ENCODE data around the gene ZC3H18.

Gene ZC3H18

GRCh38 chr16:88623858-88624257 is 53.7 kb downstream of the ZC3H18 start:
- no peak for DNase-seq (ENCODE audit: low spot score)

- DNase-seq (ENCODE audit: low spot score) = no peak
These were observed 54.3 kb downstream of the ZC3H18 start for GRCh38 chr16:88624481-88624880.

GRCh38 chr16:88624977-88625576 is 54.9 kb downstream of the ZC3H18 start:
- no peak for DNase-seq (ENCODE audit: low spot score)

GRCh38 chr16:88626646-88627045 is 56.4 kb downstream of the ZC3H18 start:
- no peak for DNase-seq (ENCODE audit: low spot score)

GRCh38 chr16:88627531-88628411 is 57.6 kb downstream of the ZC3H18 start:
- DNase-seq (ENCODE audit: low spot score) = no peak

- DNase-seq (ENCODE audit: low spot score) = no peak
These were observed 58.3 kb downstream of the ZC3H18 start for GRCh38 chr16:88628512-88628974.

GRCh38 chr16:88629835-88630234 is 59.6 kb downstream of the ZC3H18 start:
- DNase-seq (ENCODE audit: low spot score) = no peak

GRCh38 chr16:88630433-88630832 is 60.2 kb downstream of the ZC3H18 start:
- DNase-seq (ENCODE audit: low spot score) = no peak

- no peak for DNase-seq (ENCODE audit: low spot score)
These were observed 60.7 kb downstream of the ZC3H18 start for GRCh38 chr16:88630941-88631340.

- DNase-seq (ENCODE audit: low spot score) = no peak
These were observed 61.2 kb downstream of the ZC3H18 start for GRCh38 chr16:88631384-88631783.

- DNase-seq (ENCODE audit: low spot score) = no peak
These were observed 61.9 kb downstream of the ZC3H18 start for GRCh38 chr16:88631920-88632586.

GRCh38 chr16:88632587-88632930 is 62.4 kb downstream of the ZC3H18 start:
- DNase-seq (ENCODE audit: low spot score) = no peak

- DNase-seq (ENCODE audit: low spot score) = peak; percentile 10
These were observed 63.5 kb downstream of the ZC3H18 start for GRCh38 chr16:88633684-88634140.

GRCh38 chr16:88634141-88634993 is 64.2 kb downstream of the ZC3H18 start:
- no peak for DNase-seq (ENCODE audit: low spot score)

GRCh38 chr16:88634994-88635670 is 64.9 kb downstream of the ZC3H18 start:
- no peak for DNase-seq (ENCODE audit: low spot score)

GRCh38 chr16:88635671-88636319 is 65.6 kb downstream of the ZC3H18 start:
- no peak for DNase-seq (ENCODE audit: low spot score)

GRCh38 chr16:88636488-88637265 is 66.5 kb downstream of the ZC3H18 start:
- no peak for DNase-seq (ENCODE audit: low spot score)

- DNase-seq (ENCODE audit: low spot score) = no peak
These were observed 68.4 kb downstream of the ZC3H18 start, which contains the start of gene IL17C for GRCh38 chr16:88638323-88639230. Gene IL17C (plus strand): TSS chr16:88638572. CDS start chr16:88638642, 70 bp downstream.

Measured in pons (tissue), 1 donor.